Activated T-helper 1 cell treated with Interleukin-2 at 50 U/mL for 16 hours (primary cell): ENCODE results near the gene CDK4.

Experiments used
- DNase-seq: peaks from one replicate; pipeline ENCODE4 v3.0.0-alpha.2; 2020; ENCODE audit warnings: low read depth

Gene CDK4

DNA sequence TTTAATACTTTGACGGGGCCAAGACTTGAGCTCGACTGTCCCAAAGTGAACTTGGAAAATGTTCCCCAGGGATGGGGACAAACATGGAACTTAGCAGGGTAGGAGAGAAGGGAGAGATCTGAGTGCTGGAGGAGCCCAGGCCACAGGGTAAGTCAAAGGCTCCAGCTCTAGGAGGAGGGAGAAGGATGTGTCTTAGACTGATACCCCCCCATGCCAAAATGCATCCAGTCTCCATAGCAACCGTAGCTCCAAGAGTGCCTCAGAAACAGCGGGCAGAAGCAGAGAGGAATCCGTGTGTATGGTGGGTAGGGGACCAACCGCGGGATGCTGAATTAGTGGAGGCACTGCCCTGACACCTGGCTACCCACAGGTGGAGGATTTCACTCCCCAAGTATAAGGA is 12.7 kb downstream of the CDK4 start:
- DNase-seq = no peak

DNA sequence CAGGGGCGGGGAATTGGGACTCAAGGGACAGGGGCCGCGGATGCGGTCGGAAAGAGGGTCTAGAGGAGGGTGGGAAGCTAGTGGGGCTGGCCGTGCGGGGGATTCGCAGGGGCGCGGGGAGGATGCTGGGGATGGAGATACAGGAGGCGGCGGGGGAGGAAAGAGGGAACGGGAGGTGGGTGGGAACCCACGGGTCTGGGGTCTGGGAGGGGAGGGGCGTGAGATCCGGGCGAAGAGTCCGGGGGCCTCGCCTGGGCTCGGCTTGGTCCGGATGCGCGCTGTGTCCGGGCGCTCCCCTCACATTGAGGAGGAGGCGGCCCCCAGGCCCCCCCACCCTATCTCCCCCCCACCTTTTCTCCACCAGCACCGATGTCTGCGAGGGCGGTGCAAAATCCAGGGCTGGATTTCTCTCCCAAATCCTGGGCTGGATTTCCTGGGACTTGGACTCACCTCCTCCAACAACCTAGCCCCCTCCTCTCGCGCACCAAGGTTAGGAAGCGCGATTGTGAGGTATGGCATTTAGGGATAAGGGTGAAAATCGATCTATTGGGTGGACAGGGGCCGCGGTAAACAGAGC is 13.4 kb downstream of the CDK4 start, which contains the start of gene AGAP2:
Gene AGAP2 (minus strand): TSS at position 82 of the 577 bp plus-strand sequence. CDS start 496 bp downstream, outside the sequence.
- DNase-seq = no peak

DNA sequence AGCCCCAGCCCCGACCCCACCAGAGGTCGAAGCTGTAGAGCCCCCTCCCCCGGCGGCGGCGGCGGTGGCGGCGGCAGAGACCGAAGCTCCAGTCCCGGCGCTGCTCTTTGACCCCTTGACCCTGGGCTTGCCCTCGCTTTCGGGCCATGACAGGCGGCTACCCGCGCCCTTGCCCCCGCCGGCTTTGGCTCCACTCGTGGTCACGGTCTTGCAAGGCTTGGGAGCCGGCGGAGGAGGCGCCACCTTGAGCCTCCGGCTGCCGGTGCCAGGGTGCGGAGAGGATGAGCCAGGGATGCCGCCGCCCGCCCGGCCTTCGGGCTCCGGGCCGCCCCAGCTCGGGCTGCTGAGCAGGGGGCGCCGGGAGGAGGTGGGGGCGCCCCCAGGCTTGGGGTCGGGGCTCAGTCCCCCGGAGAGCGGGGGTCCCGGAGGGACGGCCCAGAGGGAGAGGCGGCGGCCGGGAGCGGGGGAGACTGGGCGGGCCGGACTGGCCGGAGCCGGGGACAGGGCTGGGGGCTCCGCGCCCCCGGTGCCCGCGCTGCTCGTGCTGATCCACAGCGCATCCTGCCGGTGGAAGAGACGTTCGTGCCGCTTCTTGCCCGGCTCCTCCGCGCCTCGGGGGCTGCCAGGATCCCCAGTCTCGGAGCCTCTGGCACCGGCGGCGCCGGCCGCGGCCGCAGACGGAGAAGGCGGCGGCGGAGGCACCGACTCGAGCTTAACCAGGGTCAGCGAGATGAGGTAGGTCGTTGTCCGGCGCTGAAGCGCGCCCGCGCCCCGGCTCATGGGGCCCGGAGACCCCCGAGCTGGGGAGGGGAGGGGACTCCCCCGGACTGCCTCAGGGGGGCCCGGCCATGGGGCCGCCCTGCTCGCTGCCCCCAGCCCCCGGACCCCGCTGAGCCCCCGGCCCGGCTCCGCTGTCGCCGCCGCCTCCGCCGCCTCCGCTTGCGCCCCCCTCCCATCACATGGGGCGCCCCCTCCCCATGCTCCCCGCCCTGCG is 14.3 kb downstream of the CDK4 start:
- no peak for DNase-seq

DNA sequence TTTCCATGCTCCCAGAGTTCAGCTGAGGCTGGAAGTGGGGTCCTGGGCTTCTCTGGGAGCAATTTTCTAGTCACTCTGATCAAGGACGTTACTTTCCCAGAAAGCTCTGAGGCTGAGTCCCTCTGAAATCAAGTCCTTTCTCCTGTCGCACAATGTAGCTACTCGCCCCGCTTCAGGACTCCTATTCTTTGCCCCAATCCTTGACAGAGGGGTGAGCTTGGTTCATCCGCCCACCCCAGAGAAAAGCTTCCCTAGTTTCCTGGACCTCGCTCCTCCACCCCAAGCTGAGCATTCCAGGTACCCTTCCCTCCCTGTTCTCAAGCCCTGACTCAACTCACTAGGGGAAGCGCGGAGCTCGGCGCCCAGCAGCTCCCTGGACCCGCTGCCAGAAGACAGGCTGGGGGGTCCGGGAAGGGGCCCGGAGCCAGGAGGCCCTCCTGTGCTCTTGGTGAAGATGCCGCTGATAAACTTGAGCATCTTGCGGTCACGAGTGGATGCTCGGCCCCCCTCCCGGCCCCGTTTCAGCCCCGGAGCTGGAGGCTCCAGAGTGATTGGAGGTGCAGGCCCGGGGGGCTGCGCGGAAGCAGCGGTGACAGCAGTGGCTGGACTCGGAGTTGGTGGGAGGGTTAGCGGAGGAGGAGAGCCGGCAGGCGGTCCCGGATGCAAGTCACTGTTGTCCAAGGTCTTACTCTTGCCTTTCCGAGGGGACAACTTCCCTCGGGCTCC is 15.2 kb downstream of the CDK4 start:
- DNase-seq = no peak

DNA sequence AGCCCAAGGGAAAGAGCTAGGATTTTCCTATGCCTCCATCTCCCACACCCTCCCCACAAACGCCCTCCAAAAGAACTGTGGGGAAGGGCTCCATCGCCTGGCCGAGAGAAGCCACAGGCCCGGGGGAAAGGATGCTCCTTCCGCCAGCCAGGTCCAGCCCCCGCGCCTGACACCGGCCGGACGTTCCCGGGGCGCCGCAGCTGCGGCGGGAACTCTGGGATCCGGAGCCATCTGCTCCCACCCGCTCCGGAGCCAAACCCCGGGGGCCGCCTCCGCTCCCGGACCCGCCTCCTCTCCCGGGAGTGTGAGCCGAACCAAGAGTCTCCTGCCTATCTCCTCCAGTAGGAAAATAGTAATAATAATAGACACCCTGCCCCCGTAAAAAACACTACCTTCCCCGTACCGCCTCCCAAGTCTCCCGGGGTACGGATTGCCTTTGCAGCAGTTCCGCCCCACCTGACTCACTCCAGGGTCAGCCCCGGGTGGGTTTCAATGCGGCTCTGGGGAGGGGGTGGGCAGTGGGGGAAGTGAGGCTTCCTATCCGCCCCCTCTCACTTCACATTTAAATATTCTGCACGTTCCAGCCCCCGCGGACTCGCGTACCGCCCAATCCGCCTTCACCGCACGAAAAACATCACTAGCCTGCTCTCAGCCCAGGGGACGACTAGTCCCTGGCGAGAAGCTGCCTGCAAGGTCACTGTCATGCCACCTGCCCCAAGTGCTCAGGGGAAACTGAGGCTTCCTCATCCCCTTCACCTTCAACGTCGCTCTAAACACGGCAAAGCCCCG is 16.0 kb downstream of the CDK4 start:
- no peak for DNase-seq

DNA sequence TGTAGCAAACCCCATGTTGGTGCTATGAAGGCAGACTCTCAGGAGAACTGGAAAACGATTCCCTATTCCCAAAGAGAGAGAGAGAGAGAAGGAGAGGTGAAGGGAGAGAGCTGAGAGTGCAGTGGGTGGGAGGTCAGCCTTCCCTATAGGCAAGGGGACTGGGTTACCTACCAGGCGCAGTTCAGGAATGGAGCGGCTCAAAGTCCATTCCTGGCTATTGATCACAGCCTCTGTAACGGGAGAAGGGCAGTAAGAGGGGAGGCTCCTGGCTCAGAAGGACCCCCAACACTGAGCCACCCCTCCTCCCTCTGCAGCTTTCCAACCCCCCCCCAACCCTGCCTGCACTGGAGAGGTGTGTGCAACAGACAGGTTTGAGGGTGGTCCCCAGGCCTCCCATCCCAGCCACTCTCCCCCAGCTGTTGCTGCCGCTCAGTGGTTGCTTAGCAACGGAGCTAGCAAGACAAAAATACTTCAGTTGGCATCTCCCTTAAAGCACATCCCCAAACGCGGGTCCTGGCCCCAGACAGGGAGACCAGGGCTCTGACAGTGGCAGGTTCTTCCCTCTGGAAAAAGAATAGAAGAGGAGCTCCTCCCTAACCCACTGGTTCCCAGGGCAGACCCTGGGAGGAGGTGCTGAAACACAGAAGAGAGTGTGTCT is 16.8 kb downstream of the CDK4 start:
- DNase-seq = no peak

DNA sequence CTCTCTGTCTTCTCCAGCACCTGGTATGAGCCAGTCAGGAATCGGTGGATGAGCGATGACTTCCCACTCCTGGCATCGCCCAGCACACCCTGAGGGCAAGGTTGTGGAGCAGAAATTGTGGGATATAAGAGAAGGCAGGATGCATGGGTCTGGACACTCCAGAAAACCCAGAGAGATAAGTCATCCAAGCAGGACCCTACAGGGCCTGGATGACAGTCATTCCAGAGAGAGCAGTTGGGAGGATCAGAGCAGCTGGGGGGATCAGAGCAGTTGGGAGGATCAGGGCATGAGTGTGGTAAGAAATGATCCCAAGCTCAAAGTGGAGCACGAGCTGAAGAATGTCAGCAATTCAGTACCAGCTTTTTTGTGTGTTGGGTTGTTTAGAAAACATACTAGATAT is 17.5 kb downstream of the CDK4 start:
- DNase-seq = no peak

DNA sequence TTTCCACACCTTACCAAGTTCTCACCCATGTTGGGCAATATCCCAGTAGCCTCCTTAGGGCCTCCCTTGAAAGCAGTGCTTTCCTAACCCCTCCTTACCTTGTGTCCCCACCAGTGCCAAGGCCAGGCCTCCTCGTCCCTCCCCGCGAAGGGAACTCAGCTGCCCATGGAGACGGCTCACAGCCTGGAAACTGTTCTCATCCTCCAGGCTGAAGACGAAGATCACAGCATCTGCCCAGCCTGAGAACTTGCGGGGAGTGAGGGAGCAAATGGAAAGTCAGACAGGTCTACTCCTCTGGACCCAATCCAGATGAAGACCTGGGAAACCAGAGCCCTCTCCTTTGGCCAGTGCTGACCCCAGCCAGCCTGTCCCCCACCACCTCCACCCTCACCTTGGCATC is 18.2 kb downstream of the CDK4 start:
- no peak for DNase-seq

DNA sequence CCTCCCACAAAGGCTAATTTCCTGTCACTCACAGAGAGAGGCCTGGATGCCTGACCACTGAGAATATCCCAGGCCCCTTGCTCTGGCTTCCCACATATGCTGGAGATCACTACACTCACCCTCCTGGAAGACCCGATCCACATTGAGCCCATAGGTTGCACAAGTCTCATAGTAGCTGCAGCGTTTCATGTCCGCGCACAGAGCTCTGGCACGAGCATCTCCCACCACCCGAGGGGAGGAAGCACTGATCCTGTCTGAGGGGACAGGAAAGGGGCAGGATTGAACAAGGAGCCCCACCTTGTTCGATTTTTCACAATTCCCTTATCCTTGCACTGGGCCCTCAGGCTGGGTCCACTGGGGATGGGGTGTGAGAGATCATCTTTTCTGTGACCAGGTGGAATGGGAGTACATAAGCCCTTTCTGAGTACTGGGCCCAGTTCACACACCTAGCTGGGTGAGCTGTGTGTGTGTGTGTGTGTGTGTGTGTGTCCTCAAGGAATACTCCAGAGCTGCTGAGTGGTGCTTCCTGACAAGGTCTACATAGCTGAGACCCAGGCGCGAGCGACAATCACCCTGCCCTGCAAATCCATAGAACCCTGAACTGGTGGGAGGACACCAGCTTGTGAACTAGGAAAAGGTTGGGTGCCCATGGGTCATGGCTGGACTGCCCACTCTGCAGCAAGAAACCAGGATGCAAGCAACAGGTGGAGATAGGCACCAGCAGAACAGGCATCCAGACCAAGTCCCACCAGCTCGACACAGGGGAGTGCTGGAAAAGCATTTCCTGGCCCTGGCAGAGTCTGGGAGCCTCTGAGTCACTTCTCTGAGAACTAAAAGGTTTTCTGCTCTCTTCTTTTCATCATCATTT is 19.1 kb downstream of the CDK4 start:
- DNase-seq = no peak

DNA sequence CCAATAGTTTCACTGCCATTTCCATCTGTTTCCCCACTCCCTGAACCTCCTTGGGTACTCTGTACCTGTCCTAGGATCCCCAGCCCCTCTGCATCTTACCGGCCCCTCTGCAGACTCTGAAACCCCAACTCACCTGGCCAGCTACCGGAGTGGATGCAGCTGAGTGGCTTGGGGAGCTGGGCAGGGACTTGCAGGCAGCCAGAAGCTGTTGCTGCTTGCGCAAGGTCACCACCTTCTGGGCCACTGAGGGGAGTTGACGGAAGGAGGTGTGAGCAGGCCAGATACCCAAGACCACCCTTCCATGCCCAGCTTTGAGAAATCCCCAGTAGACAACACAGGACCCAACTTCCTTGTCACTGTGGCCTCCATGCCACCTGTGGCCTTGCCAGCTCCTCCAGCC is 19.8 kb downstream of the CDK4 start:
- DNase-seq = no peak

DNA sequence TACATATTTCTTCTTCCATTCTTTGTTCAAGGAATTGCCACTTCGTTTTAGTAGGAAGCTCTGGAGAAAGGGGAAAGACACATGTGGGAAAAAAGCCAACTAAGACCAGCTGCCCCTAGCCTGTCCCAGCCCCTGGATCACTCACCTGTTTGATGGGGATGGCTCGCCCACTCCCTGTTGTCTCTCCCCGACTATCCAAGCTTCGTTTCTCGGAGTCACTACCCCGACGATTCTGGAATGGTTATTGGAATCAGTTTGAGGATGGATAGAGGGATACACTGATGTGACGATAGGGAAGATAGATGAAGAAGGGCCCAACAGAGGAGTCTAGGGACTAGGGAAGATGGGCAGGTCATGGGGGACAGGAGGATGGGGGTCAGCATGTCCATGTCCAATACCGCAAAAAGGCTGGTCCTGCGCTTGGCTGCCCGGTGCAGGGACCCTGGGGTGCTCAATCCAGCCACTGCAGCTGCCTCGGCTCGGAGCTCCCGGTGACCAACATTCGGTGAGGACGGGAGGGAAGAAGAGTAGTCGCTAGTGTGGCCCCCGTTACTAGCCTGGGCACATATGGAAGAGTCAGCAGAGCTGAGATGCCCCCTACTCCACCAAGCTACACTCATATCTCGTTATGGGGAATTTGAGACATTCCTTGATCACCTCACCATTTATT is 20.6 kb downstream of the CDK4 start:
- no peak for DNase-seq

DNA sequence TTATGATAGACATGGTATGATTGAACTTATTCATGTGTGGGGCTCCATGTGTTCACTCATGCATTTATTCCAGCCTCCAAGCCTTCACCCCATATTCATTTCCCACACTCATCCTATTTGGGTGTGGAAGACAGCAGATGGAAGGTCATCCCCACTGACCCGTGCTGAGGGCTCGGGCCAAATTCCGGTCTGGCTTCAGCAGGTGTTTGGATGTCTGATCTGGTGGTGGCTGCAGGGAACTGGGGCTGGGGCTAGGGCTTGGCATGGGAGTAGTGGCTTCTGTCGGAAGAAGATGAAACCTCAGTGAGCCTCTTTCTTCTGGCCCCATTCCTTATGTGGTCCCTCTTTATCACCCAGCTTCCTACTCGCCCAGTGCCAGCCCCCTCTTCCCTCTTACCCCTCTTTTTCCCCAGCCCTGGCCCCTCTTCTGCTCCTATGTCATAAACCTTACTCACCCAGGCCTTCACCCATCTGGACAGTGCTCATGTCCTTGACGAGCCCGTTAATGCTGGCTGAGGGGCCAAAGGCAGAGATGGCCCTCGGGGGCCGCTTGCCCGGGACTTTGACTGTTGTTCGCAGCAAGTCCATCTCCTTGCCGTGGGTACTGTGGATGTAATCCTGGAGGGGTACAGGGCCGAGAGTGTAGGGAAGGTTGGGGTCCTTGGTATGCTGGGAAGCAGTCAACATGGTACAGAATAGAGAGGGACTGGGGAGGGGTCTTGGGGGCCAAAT is 21.6 kb downstream of the CDK4 start:
- no peak for DNase-seq

DNA sequence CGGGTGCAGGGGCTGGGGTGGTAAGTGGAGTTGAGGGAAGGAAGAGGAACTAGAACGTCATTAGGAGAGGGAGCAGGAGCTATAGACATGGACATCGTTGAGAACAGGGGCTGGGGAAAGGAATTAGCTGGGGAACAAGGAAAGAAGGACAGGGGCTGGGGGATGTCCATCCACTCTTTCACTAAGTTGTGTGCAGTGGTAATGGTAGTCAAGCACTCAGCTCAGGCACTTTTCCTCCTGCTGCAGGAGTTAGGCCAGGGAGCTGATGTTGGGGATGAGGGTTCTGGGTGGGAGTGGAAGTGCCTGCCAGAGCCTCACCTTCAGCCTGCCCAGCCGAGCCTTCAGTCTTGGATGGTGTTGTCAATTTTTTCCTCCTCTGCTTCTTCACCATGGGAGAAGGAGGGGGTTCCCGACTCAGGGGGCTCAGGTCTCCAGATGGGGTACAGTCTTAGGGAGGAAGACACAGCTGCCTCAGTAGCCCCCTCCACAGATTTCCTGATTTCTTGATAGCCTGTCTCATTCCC is 22.7 kb downstream of the CDK4 start:
- DNase-seq = no peak

DNA sequence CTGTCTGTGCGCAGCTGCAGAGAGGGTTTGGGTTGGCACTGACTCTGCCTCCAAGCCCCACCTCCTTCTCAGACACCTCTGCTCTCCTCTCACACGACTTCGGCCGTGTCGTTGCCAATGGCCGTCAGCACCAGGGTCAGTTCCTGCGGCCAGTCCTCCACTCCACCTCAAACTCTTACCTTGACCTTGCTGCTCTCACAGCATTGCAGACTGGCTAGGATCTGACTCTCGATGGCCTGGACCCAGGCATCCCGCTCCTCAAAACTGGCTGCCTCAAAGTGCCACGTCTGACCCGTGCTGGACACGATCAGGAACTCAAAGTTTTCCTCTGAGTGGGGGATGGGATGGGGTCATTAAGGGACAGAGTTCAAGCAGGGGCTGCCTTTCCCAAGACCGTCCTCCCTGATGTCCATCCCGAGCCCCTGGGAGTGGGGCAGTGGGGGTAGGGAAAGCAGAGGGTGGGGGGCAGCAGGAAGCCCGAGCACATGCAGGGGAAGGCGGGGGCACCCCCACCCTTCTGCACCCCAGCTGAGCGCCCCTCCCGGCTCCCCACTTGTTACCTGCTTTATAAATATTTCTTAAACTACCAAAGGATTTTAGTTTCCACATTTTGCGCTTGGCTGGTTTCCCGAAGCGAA is 24.2 kb downstream of the CDK4 start:
- DNase-seq = no peak

DNA sequence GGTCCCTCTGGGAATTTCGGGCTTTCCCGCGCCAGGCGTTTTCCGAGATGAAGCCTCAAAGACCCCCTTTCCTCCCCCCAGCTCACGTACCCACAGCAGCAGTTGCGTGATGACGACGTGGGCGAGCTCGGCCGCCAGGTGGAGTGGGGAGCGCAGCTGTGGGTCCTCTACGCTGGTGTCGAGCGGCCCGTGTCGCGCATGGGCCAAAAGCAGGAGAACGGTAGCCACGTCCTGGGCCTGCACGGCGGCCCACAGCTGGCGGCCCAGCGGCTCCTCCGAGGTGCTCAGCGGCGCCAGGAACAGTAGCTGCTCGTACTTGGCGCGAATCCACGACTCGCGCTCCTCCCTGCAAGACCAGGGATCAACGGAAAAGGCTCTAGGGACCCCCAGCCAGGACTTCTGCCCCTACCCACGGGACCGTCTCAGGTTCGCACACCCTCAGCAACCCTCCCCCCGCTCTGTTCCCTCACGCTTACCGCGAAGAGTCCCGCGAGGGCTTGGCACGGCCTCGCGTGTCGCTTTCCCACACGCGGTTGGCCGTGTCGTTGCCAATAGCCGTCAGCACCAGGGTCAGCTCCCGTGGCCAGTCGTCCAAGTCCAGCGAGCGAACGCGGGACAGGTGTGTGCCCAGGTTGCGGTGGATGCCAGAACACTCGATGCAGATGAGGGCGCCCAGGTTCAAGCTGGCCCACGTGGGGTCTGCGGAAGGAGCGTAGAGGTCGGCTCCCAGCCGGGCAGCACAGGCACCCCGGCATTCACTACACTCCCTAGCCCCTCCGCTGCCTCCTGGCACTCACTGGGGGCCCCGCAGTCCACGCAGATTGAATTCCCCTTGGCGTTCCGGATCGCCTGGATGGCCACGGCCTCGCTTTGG is 25.0 kb downstream of the CDK4 start:
- DNase-seq = no peak

DNA sequence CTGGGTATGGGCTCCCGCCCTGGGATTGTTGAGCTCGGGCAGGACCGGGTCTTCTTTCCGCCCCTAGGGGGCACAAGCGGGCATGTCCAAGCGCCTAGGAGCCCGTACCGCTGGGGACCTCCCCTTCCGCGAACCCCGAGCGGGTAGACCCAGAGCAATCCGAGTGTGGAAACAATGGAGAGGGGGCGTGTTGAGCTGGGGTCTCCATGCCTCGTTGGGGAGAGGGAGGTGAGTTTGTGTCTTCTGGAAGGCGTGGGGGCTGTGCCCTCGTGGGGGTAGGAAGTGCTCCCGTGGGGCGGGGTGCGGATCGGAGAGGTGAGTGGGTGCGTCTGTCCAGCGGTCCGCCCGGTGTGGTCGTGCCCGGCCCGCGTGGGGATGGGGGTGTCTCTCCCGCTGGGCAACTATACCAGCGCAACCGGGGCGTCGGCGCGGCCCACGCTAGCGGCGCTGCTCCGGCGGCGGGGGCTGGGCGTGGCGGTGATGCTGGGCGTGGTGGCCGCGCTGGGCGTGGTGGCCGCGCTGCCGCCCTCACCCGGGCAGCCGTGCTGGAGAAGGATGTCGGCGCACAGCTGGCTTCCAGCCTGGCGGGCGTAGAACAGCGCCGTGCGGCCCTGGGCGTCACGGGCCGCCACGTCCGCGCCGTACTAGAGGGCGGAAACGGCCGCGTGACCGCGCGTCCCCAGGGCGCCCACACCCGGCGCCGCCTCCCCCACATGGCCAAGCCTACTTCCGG is 25.8 kb downstream of the CDK4 start:
- DNase-seq = no peak

DNA sequence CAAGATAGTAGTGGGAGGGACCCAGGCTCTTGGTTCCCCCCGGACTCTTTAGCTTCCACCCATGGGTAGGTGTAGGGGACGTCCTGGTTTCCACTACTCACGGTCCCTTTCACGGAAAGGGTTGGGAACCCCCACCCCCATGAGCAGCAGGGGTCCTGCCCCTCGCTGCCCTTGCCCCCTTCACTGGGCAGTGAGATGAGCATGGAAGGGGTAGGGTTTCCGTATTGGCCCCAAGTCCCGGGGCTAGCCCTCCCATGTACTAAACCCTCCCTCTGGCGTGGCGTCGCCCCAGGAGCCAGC is 26.3 kb downstream of the CDK4 start:
- no peak for DNase-seq
